A549 (cell line): Measurements from ENCODE around the gene TMEM225. TPM values are rescaled to one million over a fixed set of nuclear protein-coding genes. Genes with fewer than 3 reads are reported as not detected.

Experiments
- ATAC-seq, 2 experiments: fragments of 200-7000 bp in 1 of 2; fragments of >200 bp in 1 of 2; cut with Nextera tagmentation in 1 of 2; cut with Tn5 transposase in 1 of 2; 3 replicates each; pipeline versions ENCODE4 v1.8.0 to v1.9.1; 2018 to 2020; ENCODE audit warnings: mild to moderate bottlenecking in 1 of 2, moderate library complexity in 1 of 2
- CTCF ChIA-PET: fragments of 300-600 bp; sonication (Branson Sonifier 250); formaldehyde crosslinking; extraction: SDS; loops from one replicate; lab custom pipeline; 2021; ENCODE audit warnings: antibody characterized with exemption, inconsistent platforms; lab: Yijun Ruan, JAX
- POLR2A ChIA-PET: fragments of 350-600 bp; formaldehyde crosslinking; extraction: SDS; loops from one replicate; lab custom pipeline; 2021; ENCODE audit warnings: antibody characterized with exemption, inconsistent platforms; lab: Yijun Ruan, JAX
- DNase-seq, 2 experiments: peaks; one replicate each; pipeline versions ENCODE4 v3.0.0 to v3.0.0-alpha.2; 2011 to 2016; ENCODE audit warnings: low read depth in 1 of 2, low spot score in 1 of 2
- FAIRE-seq: peaks from 2 replicates; lab custom pipeline; 2011; peaks lifted over from hg19 to GRCh38; lab: Jason Lieb, UNC
- H3K27ac ChIP-seq, 2 experiments: fragments of >200 bp; sonication (Bioruptor Twin); formaldehyde crosslinking; 3 replicates each; pipeline ENCODE4 v1.5.1; 2016 to 2017
- H3K4me1 ChIP-seq: fragments of >200 bp; sonication (Bioruptor Twin); formaldehyde crosslinking; 3 replicates; pipeline ENCODE4 v1.6.1; 2016
- H3K4me2 ChIP-seq: fragments of >200 bp; sonication (Bioruptor Twin); formaldehyde crosslinking; 3 replicates; pipeline ENCODE4 v1.6.1; 2016
- H3K4me3 ChIP-seq: fragments of >200 bp; sonication (Bioruptor Twin); formaldehyde crosslinking; 3 replicates; pipeline ENCODE4 v1.5.1; 2016
- H3K9me3 ChIP-seq: fragments of >200 bp; sonication (Bioruptor Twin); formaldehyde crosslinking; 3 replicates; pipeline ENCODE4 v1.6.1; 2016
- CBX2 ChIP-seq: fragments of 200-600 bp; sonication (generic); IDR thresholded peaks from 2 replicates; pipeline ENCODE4 v1.6.1; 2016; ENCODE audit warnings: low read depth, mild to moderate bottlenecking, borderline replicate concordance
- CBX8 ChIP-seq: fragments of 200-600 bp; sonication (generic); IDR thresholded peaks from 2 replicates; pipeline ENCODE4 v1.6.1; 2016
- CEBPB ChIP-seq, 2 experiments: fragments of >200 bp in 1 of 2; sonication (Bioruptor Twin) in 1 of 2; formaldehyde crosslinking in 1 of 2; IDR thresholded peaks; 2 replicates each; pipeline ENCODE4 v1.6.1; 2012 to 2016
- ESRRA ChIP-seq: fragments of 150-350 bp; IDR thresholded peaks from 2 replicates; pipeline ENCODE4 v1.6.1; 2014; ENCODE audit warnings: mild to moderate bottlenecking, low read length, borderline replicate concordance
- FOSL2 ChIP-seq, 2 experiments: fragments of 450-650 bp in 1 of 2; fragments of >200 bp in 1 of 2; sonication (Bioruptor Twin) in 1 of 2; formaldehyde crosslinking; IDR thresholded peaks; 2 replicates each; pipeline versions ENCODE4 v1.5.0 to v1.6.1; 2016 to 2020; ENCODE audit warnings: mild to moderate bottlenecking in 1 of 2, moderate library complexity in 1 of 2
- GATA3 ChIP-seq: IDR thresholded peaks from 2 replicates; pipeline ENCODE4 v1.6.1; 2012; ENCODE audit warnings: borderline replicate concordance
- HDAC2 ChIP-seq: fragments of 200-600 bp; sonication (generic); IDR thresholded peaks from 2 replicates; pipeline ENCODE4 v1.6.1; 2016
- HOXB13 ChIP-seq: fragments of 250-450 bp; sonication (Bioruptor Pico); IDR thresholded peaks from 2 replicates; pipeline ENCODE4 v1.5.0; 2020; ENCODE audit warnings: low read depth, mild to moderate bottlenecking, moderate library complexity
- HOXB5 ChIP-seq: fragments of 250-450 bp; sonication (Bioruptor Pico); IDR thresholded peaks from 2 replicates; pipeline ENCODE4 v1.5.0; 2020; ENCODE audit warnings: mild to moderate bottlenecking, moderate library complexity
- JUNB ChIP-seq: fragments of >200 bp; sonication (Bioruptor Twin); formaldehyde crosslinking; IDR thresholded peaks from 2 replicates; pipeline ENCODE4 v1.6.1; 2016
- KDM1A ChIP-seq: fragments of 200-600 bp; sonication (generic); IDR thresholded peaks from 2 replicates; pipeline ENCODE4 v1.6.1; 2016; ENCODE audit warnings: low read depth, mild to moderate bottlenecking
- KDM5A ChIP-seq: fragments of 200-600 bp; sonication (generic); IDR thresholded peaks from 2 replicates; pipeline ENCODE4 v1.6.1; 2016; ENCODE audit warnings: antibody characterized with exemption, mild to moderate bottlenecking
- MAFK ChIP-seq: fragments of 450-650 bp; IDR thresholded peaks from 2 replicates; pipeline ENCODE4 v1.6.1; 2014; ENCODE audit not compliant: partially characterized antibody
- MAZ ChIP-seq: fragments of 150-350 bp; IDR thresholded peaks from 2 replicates; pipeline ENCODE4 v1.6.1; 2014; ENCODE audit warnings: antibody characterized with exemption, low read depth, low read length, borderline replicate concordance
- MYC ChIP-seq: IDR thresholded peaks from 2 replicates; pipeline ENCODE4 v1.6.1; 2012; ENCODE audit warnings: mild to moderate bottlenecking, inconsistent platforms, low read length, improper control_type of control experiment, borderline replicate concordance
- POLR2A ChIP-seq: IDR thresholded peaks from 2 replicates; pipeline ENCODE4 v1.6.1; 2012; ENCODE audit warnings: mild to moderate bottlenecking, low read length
- RAD21 ChIP-seq, 2 experiments: fragments of >200 bp in 1 of 2; sonication (Bioruptor Twin) in 1 of 2; formaldehyde crosslinking in 1 of 2; IDR thresholded peaks in 1 of 2; conservative IDR thresholded peaks in 1 of 2; 2 replicates in 1 of 2; 3 replicates in 1 of 2; pipeline ENCODE4 v1.6.1; 2012 to 2018; ENCODE audit warnings: inconsistent platforms in 1 of 2
- RCOR1 ChIP-seq: fragments of 150-350 bp; IDR thresholded peaks from 2 replicates; pipeline ENCODE4 v1.6.1; 2014; ENCODE audit warnings: antibody characterized with exemption, low read length, low read depth
- RFX5 ChIP-seq: fragments of 450-650 bp; IDR thresholded peaks from 2 replicates; pipeline ENCODE4 v1.7.1; 2014; ENCODE audit warnings: antibody characterized with exemption, mild to moderate bottlenecking, moderate library complexity
- SMC3 ChIP-seq: fragments of >200 bp; sonication (Bioruptor Twin); formaldehyde crosslinking; IDR thresholded peaks from 3 replicates; pipeline ENCODE4 v1.6.1; 2018; ENCODE audit warnings: inconsistent platforms
- SREBF2 ChIP-seq: fragments of 450-650 bp; IDR thresholded peaks from 2 replicates; pipeline ENCODE4 v1.6.1; 2014; ENCODE audit warnings: mild to moderate bottlenecking, moderate library complexity
- TFCP2L1 ChIP-seq: fragments of 250-450 bp; sonication (Bioruptor Pico); IDR thresholded peaks from 2 replicates; pipeline ENCODE4 v1.5.0; 2021; ENCODE audit warnings: mild to moderate bottlenecking
- TP53 ChIP-seq: fragments of 250-450 bp; sonication (Bioruptor Pico); IDR thresholded peaks from 2 replicates; pipeline ENCODE4 v1.5.0; 2021; ENCODE audit warnings: mild to moderate bottlenecking, moderate library complexity
- ZC3H11A ChIP-seq: fragments of 450-650 bp; IDR thresholded peaks from 2 replicates; pipeline ENCODE4 v1.6.1; 2014; ENCODE audit warnings: antibody characterized with exemption, mild to moderate bottlenecking
- ZNF302 ChIP-seq: fragments of 250-450 bp; sonication (Bioruptor Pico); IDR thresholded peaks from 2 replicates; pipeline ENCODE4 v1.9.0; 2021; ENCODE audit warnings: inconsistent platforms, mild to moderate bottlenecking, moderate library complexity
- WGBS: methylation state at CpG from one replicate; pipeline ENCODE4 v1.1.6; 2017; ENCODE audit errors: missing lambda C conversion rate; 5-methylcytosine and 5-hydroxymethylcytosine counted together
- polyA plus RNA-seq, 4 experiments: library from polyadenylated mRNA; depleted of rRNA in 3 of 4; stranded (reverse); fragments of >200 nt; fragmentation: RNase III in 1 of 4; extraction: RNeasy Plus Mini Kit Qiagen cat#74134 plus additional on column Dnase treatment in 1 of 4; gene quantifications; 2 replicates in 3 of 4; 3 replicates in 1 of 4; pipeline ENCODE4 v1.2.3, GENCODE V29; 2011 to 2017
- TF ChIP-seq, protein P1 (sequence below): fragments of 450-650 bp; IDR thresholded peaks from 2 replicates; pipeline ENCODE4 v1.6.1; 2014; ENCODE audit warnings: antibody characterized with exemption

The TMEM225 gene
- polyA plus RNA-seq, 2 of the 4 experiments (the other 2 are of a cell fraction), result not detected

- CTCF ChIA-PET, result no interaction called here
- Histone ChIP-seq H3K9me3 (no peaks in the 10 kb centered on the region), H3K4me2 (no peak overlapping the region), H3K27ac (no peak overlapping the region), H3K4me1 (no peaks in the 10 kb centered on the region), H3K4me3 (no peak overlapping the region)
- DNase-seq (no peak), ATAC-seq (no peak), FAIRE-seq (no peak)
- WGBS, result 0% methylated on average over 3 of the region's 3 CpGs
- POLR2A ChIA-PET, result no interaction called here
- TF ChIP-seq KDM5A (no peak), KDM1A (no peak)
Observed at GRCh38 chr11:123920943-123921342, 35.5 kb upstream of the TMEM225 start.

- H3K4me2 ChIP-seq, result no peak overlapping the region
- H3K4me1 ChIP-seq, result no peaks in the 10 kb centered on the region
- no peak overlapping the region for H3K27ac ChIP-seq
- ATAC-seq (no peak), FAIRE-seq (no peak), DNase-seq (no peak)
- ChIA-PET POLR2A (no interaction called here), CTCF (no interaction called here)
- no peaks in the 10 kb centered on the region for H3K9me3 ChIP-seq
- 2% methylated on average over 3 of the region's 3 CpGs for WGBS
- H3K4me3 ChIP-seq, result no peak overlapping the region
- TF ChIP-seq MAFK (no peak), FOSL2 (IDR thresholded peaks at IDR 0.05) (no peak), FOSL2 (CRISPR knock-in tag; IDR thresholded peaks at IDR 0.05) (no peak), CEBPB (IDR thresholded peaks at IDR 0.05) (no peak), ZNF302 (CRISPR knock-in tag) (no peak), RFX5 (no peak), TFCP2L1 (CRISPR knock-in tag) (no peak), ESRRA (no peak), MYC (no peak), SREBF2 (no peak), CBX2 (no peak), ZC3H11A (no peak), RAD21 (conservative IDR thresholded peaks at IDR 0.05 in 1 of 2, IDR thresholded peaks at IDR 0.05 in 1 of 2) (no peak), GATA3 (no peak), MAZ (no peak), CBX8 (no peak), SMC3 (no peak), HOXB5 (CRISPR knock-in tag) (no peak), POLR2A (no peak), TP53 (CRISPR knock-in tag) (no peak)
Observed at GRCh38 chr11:123905826-123906225, 20.4 kb upstream of the TMEM225 start.

- no peaks in the 10 kb centered on the region for H3K4me1 ChIP-seq
- no peak for FAIRE-seq
- no peak for ATAC-seq
- TF ChIP-seq HDAC2, result no peak
- TF ChIP-seq ZNF302 (CRISPR knock-in tag), result no peak
- no peak for TF ChIP-seq CEBPB (IDR thresholded peaks at IDR 0.05)
- no peak for TF ChIP-seq HOXB13 (CRISPR knock-in tag)
- no peak for TF ChIP-seq HOXB5 (CRISPR knock-in tag)
- no peak for TF ChIP-seq RCOR1
- no peak for TF ChIP-seq JUNB
- TF ChIP-seq CBX8, result no peak
- no peak for TF ChIP-seq KDM5A
- TF ChIP-seq, all 56 proteins: peak for 0
- 11% methylated on average over 3 of the region's 3 CpGs for WGBS
- Histone ChIP-seq H3K9me3 (no peaks in the 10 kb centered on the region), H3K4me3 (no peak overlapping the region), H3K27ac (no peak overlapping the region), H3K4me2 (no peak overlapping the region)
- ChIA-PET CTCF (no interaction called here), POLR2A (no interaction called here)
- no peak for DNase-seq
Observed at GRCh38 chr11:123904932-123905331, 19.5 kb upstream of the TMEM225 start.

DNA sequence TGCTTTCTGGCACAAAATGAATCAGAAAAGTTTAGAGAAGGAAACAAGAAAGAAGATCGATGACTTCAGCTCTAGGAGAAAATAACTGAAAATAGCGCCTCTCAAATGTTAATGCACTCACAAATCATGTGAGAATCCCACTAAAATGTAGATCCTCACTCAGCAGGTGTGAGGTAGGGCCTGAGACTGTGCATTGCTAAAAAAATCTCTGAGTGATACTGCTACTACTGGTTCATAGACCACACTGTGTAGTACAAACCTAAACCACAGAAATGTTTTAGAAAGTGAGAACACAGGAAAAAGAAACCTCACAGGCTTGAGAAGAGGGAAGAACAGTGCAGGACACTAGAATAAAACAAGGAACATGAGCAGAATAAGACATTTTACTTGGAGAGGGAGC lies 18.5 kb upstream of the TMEM225 start:
- 63% methylated on average over 2 of the region's 2 CpGs for WGBS
- Histone ChIP-seq H3K4me2 (no peak overlapping the region), H3K9me3 (no peaks in the 10 kb centered on the region), H3K4me1 (no peaks in the 10 kb centered on the region), H3K4me3 (no peak overlapping the region), H3K27ac (no peak overlapping the region)
- TF ChIP-seq, protein P1, sequence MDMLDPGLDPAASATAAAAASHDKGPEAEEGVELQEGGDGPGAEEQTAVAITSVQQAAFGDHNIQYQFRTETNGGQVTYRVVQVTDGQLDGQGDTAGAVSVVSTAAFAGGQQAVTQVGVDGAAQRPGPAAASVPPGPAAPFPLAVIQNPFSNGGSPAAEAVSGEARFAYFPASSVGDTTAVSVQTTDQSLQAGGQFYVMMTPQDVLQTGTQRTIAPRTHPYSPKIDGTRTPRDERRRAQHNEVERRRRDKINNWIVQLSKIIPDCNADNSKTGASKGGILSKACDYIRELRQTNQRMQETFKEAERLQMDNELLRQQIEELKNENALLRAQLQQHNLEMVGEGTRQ, result no peak
- ChIA-PET CTCF (no interaction called here), POLR2A (no interaction called here)
- no peak for FAIRE-seq
- no peak for DNase-seq
- ATAC-seq, result no peak
